Stimulated activated CD4-positive, alpha-beta T cell treated with anti-CD3 and anti-CD28 coated beads, Interleukin-2, amount 100 ng/mL, for 48 hours (primary cell): ENCODE results near the gene ANXA8.
"Not testable (repeated sequence)": the region's sequence is repeated elsewhere in the genome, so short reads cannot be mapped to it uniquely, and the experiment has no call there.

Experiments used
- DNase-seq, 2 donors: peaks; one replicate each; pipeline ENCODE4 v3.0.0-alpha.2; 2020

The ANXA8 gene

GRCh38 chr10:47462577-47463358 is 21.1 kb downstream of the ANXA8 start:
- DNase-seq = not testable (repeated sequence)

- DNase-seq = not testable (repeated sequence)
Measured at GRCh38 chr10:47461261-47461687, 22.6 kb downstream of the ANXA8 start.

- DNase-seq = no peak
Measured at GRCh38 chr10:47458466-47459154, 25.3 kb downstream of the ANXA8 start.

- DNase-seq = no peak
Measured at GRCh38 chr10:47457826-47458225, 26.1 kb downstream of the ANXA8 start.

GRCh38 chr10:47457528-47457820 is 26.4 kb downstream of the ANXA8 start:
- no peak for DNase-seq

- no peak for DNase-seq
Measured at GRCh38 chr10:47456794-47457527, 27.0 kb downstream of the ANXA8 start.

- DNase-seq = no peak
Measured at GRCh38 chr10:47456079-47456785, 27.7 kb downstream of the ANXA8 start.

GRCh38 chr10:47455350-47456078 is 28.4 kb downstream of the ANXA8 start:
- DNase-seq = not testable (repeated sequence)

- DNase-seq = no peak
Measured at GRCh38 chr10:47454780-47455058, 29.2 kb downstream of the ANXA8 start.

GRCh38 chr10:47454008-47454779 is 29.7 kb downstream of the ANXA8 start:
- DNase-seq = no peak

GRCh38 chr10:47453141-47454007 is 30.5 kb downstream of the ANXA8 start:
- no peak for DNase-seq

- no peak for DNase-seq
Measured at GRCh38 chr10:47452495-47453140, 31.3 kb downstream of the ANXA8 start.

- no peak for DNase-seq
Measured at GRCh38 chr10:47451998-47452494, 31.9 kb downstream of the ANXA8 start.

GRCh38 chr10:47451273-47451997 is 32.5 kb downstream of the ANXA8 start:
- DNase-seq = no peak

GRCh38 chr10:47450442-47450841 is 33.5 kb downstream of the ANXA8 start:
- DNase-seq = no peak

GRCh38 chr10:47449979-47450378 is 33.9 kb downstream of the ANXA8 start:
- no peak for DNase-seq

GRCh38 chr10:47449102-47449978 is 34.6 kb downstream of the ANXA8 start:
- DNase-seq = no peak

- no peak for DNase-seq
Measured at GRCh38 chr10:47447705-47448104, 36.2 kb downstream of the ANXA8 start.
